GM19463 (cell line): ENCODE measurements around the gene GGA1.

Experiments
- ATAC-seq: cut with Tn5 transposase; IDR thresholded peaks from one replicate; pipeline ENCODE4 v1.9.1; 2021; ENCODE audit warnings: mild to moderate bottlenecking, moderate library complexity; ENCODE audit not compliant: unreplicated experiment

Gene GGA1

GRCh38 chr22:37608477-37609239 is at the start of gene GGA1:
GGA1 (plus strand) TSS chr22:37608834; CDS start chr22:37608861, 27 bp downstream.
- ATAC-seq: peak; percentile 76

- no peak for ATAC-seq
Observed at GRCh38 chr22:37559521-37559900, 49.1 kb upstream of the GGA1 start.

DNA sequence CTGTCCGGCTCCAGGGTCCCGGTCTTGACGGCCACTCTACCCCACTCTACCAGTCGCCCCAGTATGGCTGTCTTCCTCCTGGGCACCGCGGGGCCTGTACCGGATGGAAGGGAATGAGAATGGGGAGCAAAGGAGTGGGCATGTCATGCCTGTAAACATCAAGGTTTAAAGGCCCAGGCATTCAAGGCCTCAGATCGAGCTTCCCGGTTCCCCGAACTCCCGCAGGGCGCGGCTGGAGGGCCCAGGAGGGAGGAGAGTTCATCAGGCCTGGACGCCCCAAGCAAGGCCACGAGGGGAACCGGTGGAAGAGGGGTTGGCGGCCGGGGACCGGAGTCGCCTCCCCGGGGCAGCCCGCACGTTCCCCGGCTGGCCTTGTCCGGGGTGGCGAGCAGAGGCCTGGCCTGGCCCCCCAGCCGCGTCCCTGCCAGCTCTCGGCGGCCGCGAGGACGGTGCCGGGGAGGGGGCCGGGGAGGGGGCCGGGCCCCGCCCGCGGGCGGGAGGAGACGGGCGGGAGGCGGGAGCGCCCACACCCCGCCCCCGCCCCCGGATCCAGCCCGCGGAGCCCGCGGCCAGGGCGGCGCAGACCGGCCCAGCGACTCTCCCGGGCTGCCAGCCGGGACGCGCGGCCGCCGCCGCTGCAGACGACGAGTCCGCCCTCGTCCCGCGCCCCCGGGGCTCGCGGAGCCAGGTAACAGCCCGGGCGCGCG is 48.6 kb upstream of the GGA1 start, which contains the start of gene CDC42EP1:
TSS of gene CDC42EP1 (plus strand) at position 580 of the 707 bp plus-strand sequence. CDS start 5,870 bp downstream, outside the sequence.
- no peak for ATAC-seq

DNA sequence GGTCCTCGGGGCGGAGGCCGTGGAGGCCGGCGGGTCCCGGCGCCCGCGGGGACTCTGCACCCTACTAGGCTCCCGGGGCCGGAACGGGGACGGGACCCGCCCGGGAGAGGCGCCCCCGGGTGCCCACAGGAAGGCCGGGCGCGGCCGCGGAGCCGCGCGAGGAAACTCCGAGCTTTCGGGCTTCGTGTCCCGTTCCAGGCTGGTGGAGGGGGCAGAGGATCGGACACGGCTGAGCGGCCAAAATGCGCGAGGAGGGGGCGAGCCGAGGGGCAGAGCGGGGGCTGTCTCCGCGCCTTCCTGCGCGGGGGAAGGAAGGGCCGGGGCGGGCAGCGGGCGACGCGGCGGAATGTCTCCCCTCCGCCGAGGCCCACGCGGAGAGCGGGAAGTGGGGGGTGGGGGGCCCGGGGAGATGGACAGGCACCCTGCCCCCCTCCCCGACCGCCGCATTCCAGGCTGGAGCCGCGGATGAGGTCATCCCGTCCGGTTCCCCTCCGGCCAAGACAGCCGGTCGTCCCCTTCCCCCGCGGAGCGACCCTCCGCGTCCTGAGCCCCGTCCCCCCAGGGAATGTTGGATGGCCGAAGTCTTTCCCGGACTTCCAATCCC is 47.9 kb upstream of the GGA1 start:
- no peak for ATAC-seq

GRCh38 chr22:37561212-37562048 is 47.2 kb upstream of the GGA1 start:
- no peak for ATAC-seq

- ATAC-seq: no peak
Observed at GRCh38 chr22:37562049-37562875, 46.4 kb upstream of the GGA1 start.

GRCh38 chr22:37563153-37564081 is 45.2 kb upstream of the GGA1 start:
- ATAC-seq: no peak

GRCh38 chr22:37564111-37564711 is 44.4 kb upstream of the GGA1 start:
- no peak for ATAC-seq

DNA sequence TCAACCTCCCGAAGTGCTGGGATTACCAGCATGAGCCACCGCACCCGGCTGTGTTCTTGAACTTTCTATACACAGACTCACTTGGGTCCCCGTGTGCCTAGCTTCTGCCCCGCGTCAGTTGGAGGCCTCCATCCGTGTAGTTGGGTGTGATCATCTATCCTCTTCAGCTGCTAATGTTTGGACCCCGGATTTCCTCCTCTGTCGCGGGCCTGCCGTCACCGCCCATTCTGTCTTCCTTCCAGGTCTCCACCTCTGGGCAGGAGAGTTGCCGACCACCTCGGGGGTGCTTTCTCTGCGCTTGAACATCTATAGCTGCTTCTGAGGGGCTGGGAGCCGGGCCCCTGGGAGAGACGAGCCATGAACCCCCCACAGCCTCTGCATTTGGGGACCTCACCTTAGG is 42.8 kb upstream of the GGA1 start:
- ATAC-seq: no peak

DNA sequence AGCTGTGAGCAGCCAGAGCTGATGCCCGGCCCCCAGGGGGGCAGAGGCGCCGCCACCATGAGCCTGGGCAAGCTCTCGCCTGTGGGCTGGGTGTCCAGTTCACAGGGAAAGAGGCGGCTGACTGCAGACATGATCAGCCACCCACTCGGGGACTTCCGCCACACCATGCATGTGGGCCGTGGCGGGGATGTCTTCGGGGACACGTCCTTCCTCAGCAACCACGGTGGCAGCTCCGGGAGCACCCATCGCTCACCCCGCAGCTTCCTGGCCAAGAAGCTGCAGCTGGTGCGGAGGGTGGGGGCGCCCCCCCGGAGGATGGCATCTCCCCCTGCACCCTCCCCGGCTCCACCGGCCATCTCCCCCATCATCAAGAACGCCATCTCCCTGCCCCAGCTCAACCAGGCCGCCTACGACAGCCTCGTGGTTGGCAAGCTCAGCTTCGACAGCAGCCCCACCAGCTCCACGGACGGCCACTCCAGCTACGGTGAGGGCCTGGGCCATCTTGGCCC is 42.3 kb upstream of the GGA1 start:
- ATAC-seq: no peak

DNA sequence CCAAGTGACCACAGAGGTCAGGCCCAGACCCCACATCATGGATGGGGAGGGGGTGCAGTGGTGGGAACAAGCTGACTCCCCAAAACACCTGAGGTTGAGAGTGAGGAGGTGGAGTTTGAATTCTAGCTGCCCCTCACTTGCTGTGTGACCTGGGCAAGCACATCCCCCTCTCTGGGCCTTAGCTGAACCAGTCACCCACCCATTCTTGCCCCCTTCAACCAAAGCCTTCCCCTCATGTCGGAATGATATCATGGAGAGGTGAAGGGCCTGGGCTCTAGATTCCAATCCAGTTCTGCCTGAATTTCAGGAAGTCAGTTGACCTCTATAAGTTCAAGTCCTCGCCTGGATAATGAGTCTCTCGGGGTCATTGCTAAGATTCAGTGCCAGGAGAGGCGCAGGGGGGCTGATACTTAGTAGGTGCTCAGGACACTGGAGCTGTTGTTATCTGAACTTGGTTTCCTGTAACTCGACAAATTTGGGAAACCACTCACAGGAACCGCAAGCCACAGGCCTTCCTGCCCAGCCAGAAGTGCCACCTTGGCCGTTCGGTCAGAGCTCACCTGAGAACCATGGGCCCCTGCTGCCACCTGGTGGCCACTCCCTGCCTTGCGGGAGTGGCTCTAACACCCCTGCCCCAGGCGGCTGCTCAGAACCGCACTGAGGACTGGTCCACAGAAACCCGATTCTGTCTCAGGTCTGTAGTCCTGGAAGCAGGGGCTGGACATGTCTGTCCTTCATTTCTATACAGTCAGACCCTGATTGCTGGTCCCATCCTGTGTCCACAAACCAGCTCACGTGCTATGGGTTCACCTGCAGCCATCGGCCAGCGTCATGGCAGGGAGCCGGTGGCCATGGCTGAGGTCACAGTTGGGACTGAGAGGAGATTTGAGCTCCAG is 41.5 kb upstream of the GGA1 start:
- ATAC-seq: peak; percentile 62

- ATAC-seq: no peak
Observed at GRCh38 chr22:37568012-37568411, 40.6 kb upstream of the GGA1 start.

DNA sequence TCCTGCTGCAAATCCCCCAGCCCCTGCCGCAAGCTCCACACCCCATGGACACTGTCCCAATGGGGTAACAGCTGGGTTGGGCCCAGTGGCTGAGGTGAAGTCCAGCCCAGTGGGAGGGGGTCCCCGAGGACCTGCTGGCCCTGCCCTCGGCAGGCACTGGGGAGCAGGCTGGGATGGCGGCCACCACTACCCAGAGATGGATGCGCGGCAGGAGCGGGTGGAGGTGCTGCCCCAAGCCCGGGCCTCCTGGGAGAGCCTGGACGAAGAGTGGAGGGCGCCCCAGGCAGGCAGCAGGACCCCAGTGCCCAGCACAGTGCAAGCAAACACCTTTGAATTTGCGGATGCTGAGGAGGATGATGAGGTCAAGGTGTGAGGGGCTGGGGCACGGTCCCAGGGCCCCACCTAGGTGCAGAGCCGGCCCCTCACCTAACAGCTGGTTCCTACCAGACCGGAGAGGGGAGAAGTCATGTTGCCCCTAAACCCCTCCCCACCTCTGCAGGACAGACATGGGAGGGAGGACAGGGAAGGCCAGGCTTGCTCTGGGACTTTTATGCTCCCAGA is 40.1 kb upstream of the GGA1 start:
- no peak for ATAC-seq

DNA sequence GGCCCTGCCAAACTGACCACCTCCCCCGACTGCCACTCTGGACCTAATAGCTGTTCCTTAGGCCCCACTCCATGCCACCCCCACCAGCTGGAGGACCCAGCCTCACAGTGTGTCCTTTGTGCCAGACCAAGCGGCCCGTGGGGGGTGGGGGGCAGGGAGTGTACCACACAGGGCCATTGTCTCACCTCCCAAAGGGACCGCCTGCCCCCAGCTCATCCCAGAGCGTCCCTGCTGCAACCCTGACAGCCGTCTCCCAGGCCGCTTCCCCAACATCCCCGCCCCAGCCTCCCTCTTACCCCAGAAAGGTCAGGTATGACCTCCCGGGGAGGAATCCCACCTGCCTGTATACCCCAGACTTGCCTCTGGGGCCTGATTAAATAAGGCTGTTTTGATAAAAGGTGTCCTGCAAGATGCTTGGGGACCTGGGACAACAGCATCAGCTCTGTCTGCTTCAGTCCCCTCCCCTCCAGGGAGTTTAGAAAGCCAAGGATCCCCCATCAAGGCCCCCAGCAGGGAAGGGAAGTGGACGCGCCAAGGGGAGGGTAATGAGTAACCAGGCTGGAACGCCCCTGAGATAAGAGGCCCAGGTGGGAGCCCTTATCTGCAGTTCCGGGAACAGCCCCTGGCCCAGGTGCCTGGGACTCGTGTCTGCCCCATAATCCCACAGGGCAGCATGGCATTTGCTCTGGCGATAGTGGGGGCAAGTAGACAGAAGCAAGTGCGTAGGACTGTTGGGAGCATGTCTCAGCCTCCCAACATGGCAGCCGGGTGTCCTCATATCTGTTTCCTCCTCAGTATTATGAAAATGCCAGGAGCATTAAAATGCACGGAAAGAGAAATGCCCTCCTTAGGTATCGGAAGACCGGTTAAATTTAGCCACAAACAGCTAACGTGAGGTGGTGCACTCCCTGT is 39.4 kb upstream of the GGA1 start:
- no peak for ATAC-seq

DNA sequence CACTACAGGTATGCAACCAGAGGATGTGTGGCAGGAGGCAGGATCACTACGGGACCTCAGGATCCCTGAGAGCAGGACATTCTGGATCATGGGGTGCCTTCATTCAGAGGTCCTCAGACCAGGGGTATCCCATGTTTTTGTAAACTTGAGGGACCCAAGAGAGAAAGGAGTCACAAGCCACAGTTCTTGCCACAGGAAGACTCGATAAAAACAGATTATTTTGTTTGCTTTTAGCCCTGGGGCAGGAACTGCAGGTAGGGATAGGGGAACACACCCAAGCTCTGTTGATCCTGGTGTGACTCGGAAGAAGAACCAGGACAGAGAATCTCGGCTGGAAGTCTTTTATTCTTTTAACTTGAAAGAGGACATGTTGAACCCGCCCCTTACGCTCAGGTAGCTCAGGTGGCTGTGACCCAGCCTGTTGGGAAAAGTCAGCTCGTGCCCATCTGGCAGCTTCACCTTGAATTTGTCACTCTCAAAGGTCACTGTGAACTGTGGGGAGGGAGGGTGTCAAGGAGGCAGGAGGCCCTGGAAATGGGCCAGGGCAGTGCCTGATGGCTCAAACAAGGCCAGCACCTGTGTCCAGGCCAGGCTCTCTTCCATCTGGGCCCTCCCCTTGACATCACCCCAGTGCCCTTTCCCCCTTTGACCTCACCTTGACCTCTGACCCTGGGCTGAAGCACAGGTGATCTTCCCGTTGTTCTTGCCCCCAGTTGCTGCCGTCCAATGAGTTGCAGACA is 38.5 kb upstream of the GGA1 start:
- ATAC-seq: no peak

GRCh38 chr22:37570661-37570976 is 38.0 kb upstream of the GGA1 start:
- no peak for ATAC-seq
